Spleen (tissue), 7 donors: ENCODE data around the gene BNC2.

Experiments used
- POLR2A ChIP-seq, 3 donors: fragments of 450-650 bp; IDR thresholded peaks; one replicate each; pipeline ENCODE4 v1.5.1; 2017; ENCODE audit warnings: antibody characterized with exemption in 3 of 3, mild to moderate bottlenecking in 1 of 3
- TF ChIP-seq, protein P1 (sequence below), 11 experiments: fragments of 200-600 bp in 7 of 11; fragments of 450-650 bp in 4 of 11; sonication (generic) in 4 of 11; IDR thresholded peaks in 8 of 11; conservative IDR thresholded peaks in 3 of 11; 1 replicate in 7 of 11; 2 replicates in 4 of 11; pipeline versions ENCODE4 v1.4.0 to v1.8.0; 2016 to 2021; ENCODE audit warnings: antibody characterized with exemption in 11 of 11, inconsistent platforms in 4 of 11, mild to moderate bottlenecking in 1 of 11
- donor health status: DM: no; HTN: no; CAD: no; lungs with moderate emphysema.
- donor health status: DM: no; HTN: no; CAD: no.
- donor health status: DM: no; HTN: no; CAD: no.

DNA sequence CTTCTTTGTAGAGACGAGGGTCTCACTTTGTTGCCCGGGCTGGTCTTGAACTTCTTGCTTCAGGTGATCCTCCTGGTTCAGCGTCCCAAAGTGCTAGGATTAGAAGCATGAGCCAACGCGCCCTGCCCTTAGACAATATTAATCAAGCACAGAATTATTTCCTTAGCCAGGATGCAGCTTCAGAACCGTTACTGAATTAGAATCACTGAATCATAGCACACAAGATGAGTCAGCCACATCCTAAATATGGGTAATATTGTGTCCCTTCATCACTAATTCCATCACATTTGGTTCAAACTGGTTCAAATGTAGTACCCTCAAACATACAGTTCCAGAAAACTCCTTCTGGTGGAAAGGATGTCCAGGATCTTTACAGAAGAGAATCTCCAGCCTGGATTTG, 82.7 kb downstream of the BNC2 start:
- TF ChIP-seq POLR2A (IDR thresholded peaks at IDR 0.05), result no peak
- TF ChIP-seq, protein P1, sequence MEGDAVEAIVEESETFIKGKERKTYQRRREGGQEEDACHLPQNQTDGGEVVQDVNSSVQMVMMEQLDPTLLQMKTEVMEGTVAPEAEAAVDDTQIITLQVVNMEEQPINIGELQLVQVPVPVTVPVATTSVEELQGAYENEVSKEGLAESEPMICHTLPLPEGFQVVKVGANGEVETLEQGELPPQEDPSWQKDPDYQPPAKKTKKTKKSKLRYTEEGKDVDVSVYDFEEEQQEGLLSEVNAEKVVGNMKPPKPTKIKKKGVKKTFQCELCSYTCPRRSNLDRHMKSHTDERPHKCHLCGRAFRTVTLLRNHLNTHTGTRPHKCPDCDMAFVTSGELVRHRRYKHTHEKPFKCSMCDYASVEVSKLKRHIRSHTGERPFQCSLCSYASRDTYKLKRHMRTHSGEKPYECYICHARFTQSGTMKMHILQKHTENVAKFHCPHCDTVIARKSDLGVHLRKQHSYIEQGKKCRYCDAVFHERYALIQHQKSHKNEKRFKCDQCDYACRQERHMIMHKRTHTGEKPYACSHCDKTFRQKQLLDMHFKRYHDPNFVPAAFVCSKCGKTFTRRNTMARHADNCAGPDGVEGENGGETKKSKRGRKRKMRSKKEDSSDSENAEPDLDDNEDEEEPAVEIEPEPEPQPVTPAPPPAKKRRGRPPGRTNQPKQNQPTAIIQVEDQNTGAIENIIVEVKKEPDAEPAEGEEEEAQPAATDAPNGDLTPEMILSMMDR (IDR thresholded peaks at IDR 0.05 in 8 of 11, conservative IDR thresholded peaks at IDR 0.05 in 3 of 11), result no peak
